DMS 273 treated with DMSO at 0.1 percent for 48 hours (cell line): Measurements from ENCODE around the gene FARP1.
"Not testable (repeated sequence)": the region's sequence is repeated elsewhere in the genome, so short reads cannot be mapped to it uniquely, and the experiment has no call there.

Source experiments
- DNase-seq: peaks from one replicate; lab custom pipeline; 2025; lab: John Stamatoyannopoulos, UW

The FARP1 gene

GRCh38 chr13:98263841-98264240 is 120.9 kb downstream of the FARP1 start:
- no peak for DNase-seq

- no peak for DNase-seq
These were observed 122.0 kb downstream of the FARP1 start for GRCh38 chr13:98264877-98265276.

GRCh38 chr13:98265692-98266551 is 123.0 kb downstream of the FARP1 start:
- no peak for DNase-seq

- DNase-seq: no peak
These were observed 124.4 kb downstream of the FARP1 start for GRCh38 chr13:98267080-98267912.

GRCh38 chr13:98269386-98269785 is 126.5 kb downstream of the FARP1 start:
- no peak for DNase-seq

GRCh38 chr13:98270819-98271218 is 127.9 kb downstream of the FARP1 start:
- DNase-seq: no peak

GRCh38 chr13:98271646-98272045 is 128.8 kb downstream of the FARP1 start:
- DNase-seq: not testable (repeated sequence)

- no peak for DNase-seq
These were observed 129.7 kb downstream of the FARP1 start for GRCh38 chr13:98272549-98272948.

GRCh38 chr13:98273067-98273823 is 130.4 kb downstream of the FARP1 start:
- DNase-seq: no peak

- DNase-seq: no peak
These were observed 131.2 kb downstream of the FARP1 start for GRCh38 chr13:98273824-98274742.

- no peak for DNase-seq
These were observed 132.1 kb downstream of the FARP1 start for GRCh38 chr13:98274921-98275487.

- no peak for DNase-seq
These were observed 132.8 kb downstream of the FARP1 start for GRCh38 chr13:98275681-98276171.

GRCh38 chr13:98276486-98276885 is 133.6 kb downstream of the FARP1 start:
- no peak for DNase-seq

GRCh38 chr13:98278068-98278724 is 135.3 kb downstream of the FARP1 start:
- DNase-seq: no peak

GRCh38 chr13:98279473-98280175 is 136.7 kb downstream of the FARP1 start:
- no peak for DNase-seq

- no peak for DNase-seq
These were observed 137.2 kb downstream of the FARP1 start for GRCh38 chr13:98280176-98280510.

- no peak for DNase-seq
These were observed 141.8 kb downstream of the FARP1 start for GRCh38 chr13:98284679-98285078.

GRCh38 chr13:98285317-98285716 is 142.4 kb downstream of the FARP1 start:
- peak; percentile 61 for DNase-seq

GRCh38 chr13:98285852-98286594 is 143.1 kb downstream of the FARP1 start:
- no peak for DNase-seq
